Measurements from ENCODE around the gene VAX1.

Gene VAX1

DNA sequence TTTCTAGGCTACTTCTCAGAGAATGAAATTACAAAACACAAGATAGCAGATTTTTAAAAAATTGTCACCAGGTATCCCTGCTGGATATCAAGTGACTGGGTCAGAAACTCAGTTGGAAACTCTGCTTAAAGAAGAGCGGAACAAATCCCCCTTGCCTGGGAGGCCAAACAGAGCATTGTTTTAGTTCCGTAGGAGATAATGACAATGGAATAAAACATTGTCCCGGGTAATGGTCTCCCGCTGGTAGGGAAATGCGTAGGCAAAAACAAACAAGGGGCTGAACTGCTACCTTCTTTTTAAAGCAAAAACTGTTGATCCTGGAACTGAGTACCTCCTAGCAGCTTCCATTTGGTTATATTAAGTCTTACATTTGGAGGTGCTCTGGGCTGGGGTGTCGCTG, 21.3 kb upstream of the VAX1 start:
- Mint-ChIP-seq H3K4me3 (no peak overlapping the region), H3K9me3 (no peaks in the 10 kb centered on the region), H3K36me3 (no peaks in the 10 kb centered on the region), H3K4me1 (peaks cover 6% of the 10 kb centered on the region), H3K27ac (peak overlapping the region; percentile 59), H3K27me3 (peaks cover 84% of the 10 kb centered on the region)
- no peak for DNase-seq
- CTCF ChIA-PET = interaction anchor here (1.5 to 2.2 kb wide), 2 partner anchors 16 to 57 kb away, joined by 3 to 8 read pairs; no protein-coding TSS in a partner anchor

DNA sequence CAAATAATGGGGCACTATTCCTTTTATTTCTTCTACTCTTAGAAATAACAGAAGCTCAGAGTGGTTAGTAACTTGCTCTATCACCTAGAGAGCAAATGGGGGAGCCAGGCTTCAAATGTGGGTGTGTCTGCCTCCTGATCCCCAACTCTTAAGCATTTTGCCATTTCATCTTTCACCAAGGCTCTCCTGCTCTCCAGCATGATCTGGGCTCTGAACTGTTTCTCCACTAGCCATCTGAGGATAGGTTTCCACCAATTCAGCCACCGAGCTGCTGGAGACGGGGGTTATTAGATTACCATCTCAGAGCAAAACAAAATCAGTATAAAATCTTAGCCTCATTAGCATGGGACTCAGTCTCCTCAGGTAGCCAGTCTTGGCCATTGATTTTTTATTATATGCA, 20.2 kb upstream of the VAX1 start:
- peaks cover 2% of the 10 kb centered on the region for H3K4me1 Mint-ChIP-seq
- no peak overlapping the region for H3K4me3 Mint-ChIP-seq
- H3K27me3 Mint-ChIP-seq = peaks cover 77% of the 10 kb centered on the region
- DNase-seq = no peak
- CTCF ChIA-PET = interaction anchor here (1.9 to 2.2 kb wide), 2 partner anchors 12 to 17 kb away, joined by 8 to 9 read pairs; no protein-coding TSS in a partner anchor
- H3K9me3 Mint-ChIP-seq = no peaks in the 10 kb centered on the region
- no peak overlapping the region for H3K27ac Mint-ChIP-seq
- H3K36me3 Mint-ChIP-seq = no peaks in the 10 kb centered on the region

GRCh38 chr10:117152668-117153067, 14.6 kb upstream of the VAX1 start:
- no peak for DNase-seq
- CTCF ChIA-PET = no interaction called here
- no peak overlapping the region for H3K4me3 Mint-ChIP-seq
- no peaks in the 10 kb centered on the region for H3K36me3 Mint-ChIP-seq
- no peaks in the 10 kb centered on the region for H3K9me3 Mint-ChIP-seq
- no peaks in the 10 kb centered on the region for H3K4me1 Mint-ChIP-seq
- no peak overlapping the region for H3K27ac Mint-ChIP-seq
- peaks cover 45% of the 10 kb centered on the region for H3K27me3 Mint-ChIP-seq

DNA sequence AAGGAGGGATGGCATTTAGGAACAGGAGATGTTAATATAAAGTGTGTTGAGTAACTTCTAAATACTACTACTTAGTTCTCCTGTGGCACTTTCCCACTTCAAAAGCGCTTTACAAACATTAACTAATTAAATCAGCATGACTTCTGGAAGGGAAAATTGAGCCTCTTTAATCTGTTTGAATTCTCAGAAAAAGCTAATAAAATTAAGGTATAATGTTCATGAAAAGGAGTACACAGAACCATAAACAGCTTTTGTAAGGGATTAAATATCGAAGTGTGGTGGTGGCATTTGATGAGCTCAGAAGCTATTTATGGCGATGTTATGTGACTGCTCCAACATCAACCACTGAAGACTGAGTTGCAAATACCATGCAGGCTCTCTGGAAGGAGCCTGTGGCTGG, 10.2 kb upstream of the VAX1 start:
- DNase-seq = no peak
- peaks cover 32% of the 10 kb centered on the region for H3K27me3 Mint-ChIP-seq
- no peak overlapping the region for H3K27ac Mint-ChIP-seq
- no peak overlapping the region for H3K4me3 Mint-ChIP-seq
- no peaks in the 10 kb centered on the region for H3K36me3 Mint-ChIP-seq
- CTCF ChIA-PET = interaction anchor here (0.8 kb wide), 1 partner anchor 418 kb away, joined by 3 read pairs; no protein-coding TSS in a partner anchor
- H3K4me1 Mint-ChIP-seq = no peaks in the 10 kb centered on the region
- H3K9me3 Mint-ChIP-seq = no peaks in the 10 kb centered on the region

DNA sequence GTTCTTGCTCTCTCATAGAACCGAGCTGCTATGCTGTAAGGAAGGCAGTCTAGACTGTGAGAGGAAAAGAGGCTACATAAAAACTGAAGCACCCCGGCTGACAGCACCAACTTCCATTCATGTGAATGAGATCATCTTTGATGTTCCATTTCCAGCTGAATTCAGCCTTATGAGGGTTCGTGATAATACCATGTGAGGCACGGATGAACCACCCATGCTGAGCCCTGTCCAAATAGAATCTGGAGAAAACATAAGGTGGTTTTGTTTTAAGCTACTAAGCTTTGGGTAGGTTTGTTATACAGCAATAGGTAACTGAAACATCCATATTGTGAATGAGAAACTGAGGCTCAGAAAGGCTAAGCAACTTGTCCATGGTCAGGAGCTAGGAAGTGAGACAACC, 6.9 kb upstream of the VAX1 start:
- DNase-seq = no peak
- Mint-ChIP-seq H3K4me1 (no peaks in the 10 kb centered on the region), H3K36me3 (no peaks in the 10 kb centered on the region), H3K4me3 (no peak overlapping the region), H3K27ac (no peak overlapping the region), H3K27me3 (peaks cover 53% of the 10 kb centered on the region), H3K9me3 (no peaks in the 10 kb centered on the region)
- CTCF ChIA-PET = interaction anchor here (0.7 to 1.3 kb wide), 4 partner anchors 10 to 31 kb away, joined by 3 to 5 read pairs (median 4); no protein-coding TSS in a partner anchor

- Mint-ChIP-seq H3K4me1 (no peaks in the 10 kb centered on the region), H3K27ac (no peak overlapping the region), H3K36me3 (peaks cover 5% of the 10 kb centered on the region), H3K27me3 (peaks cover 66% of the 10 kb centered on the region), H3K4me3 (no peak overlapping the region), H3K9me3 (no peaks in the 10 kb centered on the region)
- no peak for DNase-seq
- CTCF ChIA-PET = interaction anchor here (0.7 to 1.2 kb wide), 3 partner anchors 9 to 346 kb away, joined by 3 read pairs; no protein-coding TSS in a partner anchor
These were observed 5.2 kb upstream of the VAX1 start for GRCh38 chr10:117143103-117143823.

DNA sequence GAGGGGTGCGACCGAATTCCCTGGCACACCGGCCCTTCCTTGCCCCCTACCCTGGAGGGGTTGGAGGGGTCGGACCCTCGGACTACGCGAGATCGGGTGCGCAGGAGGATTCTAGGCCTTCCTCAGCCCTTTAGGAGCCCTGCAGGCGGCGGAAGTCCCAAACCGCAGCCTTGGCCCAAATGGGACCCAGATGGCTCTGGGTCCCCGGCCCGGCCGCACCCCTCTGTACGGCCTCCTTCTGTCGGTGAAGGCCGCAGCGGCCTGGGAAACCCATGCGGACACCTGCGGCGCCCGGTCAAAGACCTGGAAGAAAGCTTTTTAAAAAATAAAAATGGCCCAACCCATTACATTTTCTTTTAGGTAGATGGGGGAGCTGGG, 2.4 kb upstream of the VAX1 start:
- H3K4me1 Mint-ChIP-seq = peaks cover 4% of the 10 kb centered on the region
- H3K36me3 Mint-ChIP-seq = peaks cover 8% of the 10 kb centered on the region
- no peaks in the 10 kb centered on the region for H3K9me3 Mint-ChIP-seq
- no peak overlapping the region for H3K4me3 Mint-ChIP-seq
- H3K27me3 Mint-ChIP-seq = peaks cover 82% of the 10 kb centered on the region
- DNase-seq = no peak
- CTCF ChIA-PET = interaction anchor here (1.3 kb wide), 2 partner anchors 27 to 34 kb away, joined by 3 to 4 read pairs; no protein-coding TSS in a partner anchor
- H3K27ac Mint-ChIP-seq = no peak overlapping the region

GRCh38 chr10:117139581-117140524, 1.8 kb upstream of the VAX1 start:
- Mint-ChIP-seq H3K4me1 (peaks cover 4% of the 10 kb centered on the region), H3K36me3 (peaks cover 10% of the 10 kb centered on the region), H3K27ac (no peak overlapping the region), H3K4me3 (no peak overlapping the region), H3K9me3 (no peaks in the 10 kb centered on the region), H3K27me3 (peaks cover 88% of the 10 kb centered on the region)
- CTCF ChIA-PET = interaction anchor here (1.3 kb wide), 2 partner anchors 28 to 35 kb away, joined by 3 to 4 read pairs; no protein-coding TSS in a partner anchor
- no peak for DNase-seq

GRCh38 chr10:117138838-117139580, 939 bp upstream of the VAX1 start:
- Mint-ChIP-seq H3K27ac (no peak overlapping the region), H3K4me1 (peaks cover 4% of the 10 kb centered on the region), H3K27me3 (peaks cover 97% of the 10 kb centered on the region), H3K4me3 (no peak overlapping the region), H3K36me3 (peaks cover 10% of the 10 kb centered on the region), H3K9me3 (no peaks in the 10 kb centered on the region)
- no peak for DNase-seq
- CTCF ChIA-PET = interaction anchor here (1.3 kb wide), 1 partner anchor 36 kb away, joined by 4 read pairs; no protein-coding TSS in a partner anchor

GRCh38 chr10:117137031-117137910, 799 bp downstream of the VAX1 start:
- peaks cover 10% of the 10 kb centered on the region for H3K36me3 Mint-ChIP-seq
- no peaks in the 10 kb centered on the region for H3K9me3 Mint-ChIP-seq
- peaks cover 11% of the 10 kb centered on the region for H3K4me1 Mint-ChIP-seq
- no peak for DNase-seq
- no peak overlapping the region for H3K27ac Mint-ChIP-seq
- H3K27me3 Mint-ChIP-seq = peaks cover 100% of the 10 kb centered on the region
- no peak overlapping the region for H3K4me3 Mint-ChIP-seq
- CTCF ChIA-PET = interaction anchor here (3.2 kb wide), 1 partner anchor 30 kb away, joined by 26 read pairs; no protein-coding TSS in a partner anchor

- Mint-ChIP-seq H3K27ac (peak overlapping the region; percentile 78), H3K4me3 (no peak overlapping the region), H3K36me3 (peaks cover 12% of the 10 kb centered on the region), H3K9me3 (no peaks in the 10 kb centered on the region), H3K4me1 (peaks cover 16% of the 10 kb centered on the region), H3K27me3 (peaks cover 100% of the 10 kb centered on the region)
- DNase-seq = no peak
- CTCF ChIA-PET = interaction anchor here (1.7 to 3.2 kb wide), 2 partner anchors 31 to 38 kb away, joined by 6 to 26 read pairs; no protein-coding TSS in a partner anchor
These were observed 1.6 kb downstream of the VAX1 start for GRCh38 chr10:117136391-117136975.

GRCh38 chr10:117135480-117136140, 2.5 kb downstream of the VAX1 start:
- Mint-ChIP-seq H3K4me1 (peaks cover 16% of the 10 kb centered on the region), H3K36me3 (peaks cover 12% of the 10 kb centered on the region), H3K27ac (peak overlapping the region; percentile 78), H3K9me3 (no peaks in the 10 kb centered on the region), H3K27me3 (peaks cover 100% of the 10 kb centered on the region), H3K4me3 (no peak overlapping the region)
- CTCF ChIA-PET = interaction anchor here (1.3 to 3.2 kb wide), 3 partner anchors 9 to 39 kb away, joined by 4 to 26 read pairs (median 6); no protein-coding TSS in a partner anchor
- no peak for DNase-seq
